Effector CD8-positive, alpha-beta T cell (primary cell): ENCODE results near the gene OLR1.

Experiments used
- DNase-seq: peaks from one replicate; lab custom pipeline; 2025; lab: John Stamatoyannopoulos, UW

Gene OLR1

DNA sequence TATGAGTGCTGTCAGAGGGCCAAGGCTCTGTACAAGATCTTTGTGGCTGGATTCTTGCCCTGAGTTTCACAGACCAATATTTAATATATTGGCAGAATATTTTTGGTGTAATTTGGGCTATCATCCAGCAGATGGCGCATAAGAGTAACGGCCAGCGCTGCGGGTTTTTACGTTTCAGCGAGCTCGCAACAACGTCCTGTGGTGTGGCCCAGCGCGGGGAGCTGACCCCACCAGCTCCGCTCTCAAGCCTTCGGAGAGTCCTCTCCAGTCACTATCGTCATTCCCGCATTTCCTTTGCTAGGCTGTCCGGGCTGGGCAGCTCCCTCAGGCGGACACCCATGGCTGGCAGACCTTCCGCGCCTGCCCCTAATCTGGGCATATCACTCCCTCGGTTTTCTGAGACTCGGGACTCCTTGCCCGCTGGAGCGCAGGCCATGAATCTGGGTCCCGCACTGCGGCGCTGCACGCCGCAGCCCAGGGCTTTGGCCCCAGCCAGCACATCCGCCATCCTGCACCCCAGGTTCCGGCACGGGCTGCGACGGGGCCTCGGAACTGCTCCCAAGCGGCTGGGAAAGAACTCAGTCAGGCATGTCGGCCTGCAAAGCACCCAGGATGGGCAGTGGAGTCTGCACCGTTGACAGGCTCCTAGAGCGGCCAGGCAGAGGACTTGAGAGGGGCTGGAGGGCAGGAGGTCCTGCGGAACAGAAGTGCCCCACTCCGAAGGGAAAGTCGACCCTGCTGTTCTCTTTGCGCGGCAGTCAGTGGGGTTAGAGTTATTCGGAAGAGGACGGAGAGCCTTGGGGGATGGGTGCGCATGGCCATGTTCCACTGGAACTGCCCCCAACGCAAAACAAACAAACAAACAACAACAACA is 18.4 kb downstream of the OLR1 start:
- peak; percentile 25 for DNase-seq

DNA sequence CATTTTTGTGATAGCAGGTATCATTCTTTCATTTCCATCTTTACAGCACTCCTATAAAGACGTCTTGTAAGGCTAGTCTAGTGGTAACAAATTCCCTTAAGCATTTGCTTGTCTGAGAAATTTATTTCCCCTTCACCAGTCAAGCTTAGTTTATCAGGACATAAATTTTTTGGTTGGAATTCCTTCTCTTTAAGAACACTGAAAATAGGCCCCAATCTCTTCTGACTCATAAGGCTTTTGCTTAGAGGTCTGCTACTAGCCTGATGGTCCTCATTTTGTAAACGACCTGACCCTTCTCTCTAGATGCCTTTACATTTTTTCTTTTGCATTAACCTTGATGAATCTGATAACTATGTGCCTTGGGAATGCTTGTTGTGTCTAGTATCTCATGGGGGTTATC is 20.3 kb downstream of the OLR1 start:
- DNase-seq = no peak

DNA sequence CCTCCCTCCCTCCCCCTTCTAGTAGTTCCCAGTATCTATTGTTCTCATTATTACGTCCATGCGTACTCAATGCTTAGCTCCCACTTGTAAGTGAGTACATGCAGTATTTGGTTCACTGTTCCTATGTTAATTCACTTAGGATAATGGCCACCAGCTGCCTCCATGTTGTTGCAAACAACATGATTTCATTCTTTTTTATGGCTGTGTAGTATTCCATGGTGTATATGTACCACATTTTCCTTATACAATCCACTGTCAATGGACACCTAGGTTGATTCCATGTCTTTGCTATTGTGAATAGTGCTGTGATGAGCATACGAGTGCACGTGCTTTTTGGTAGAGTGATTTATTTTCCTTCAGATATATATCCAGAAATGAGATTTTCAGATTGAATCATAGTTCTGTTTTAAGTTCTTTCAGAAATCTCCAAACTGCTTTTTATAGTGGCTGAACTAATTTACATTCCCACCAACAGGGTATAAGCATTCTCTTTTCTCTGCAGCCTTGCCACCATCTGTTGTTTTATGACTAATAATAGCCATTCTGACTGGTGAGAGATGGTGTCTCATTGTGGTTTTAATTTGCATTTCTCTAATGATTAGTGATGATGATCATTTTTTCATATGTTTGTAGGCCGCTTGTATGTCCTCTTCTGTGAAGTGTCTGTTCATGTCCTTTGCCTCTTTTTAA is 24.1 kb downstream of the OLR1 start:
- DNase-seq = no peak

DNA sequence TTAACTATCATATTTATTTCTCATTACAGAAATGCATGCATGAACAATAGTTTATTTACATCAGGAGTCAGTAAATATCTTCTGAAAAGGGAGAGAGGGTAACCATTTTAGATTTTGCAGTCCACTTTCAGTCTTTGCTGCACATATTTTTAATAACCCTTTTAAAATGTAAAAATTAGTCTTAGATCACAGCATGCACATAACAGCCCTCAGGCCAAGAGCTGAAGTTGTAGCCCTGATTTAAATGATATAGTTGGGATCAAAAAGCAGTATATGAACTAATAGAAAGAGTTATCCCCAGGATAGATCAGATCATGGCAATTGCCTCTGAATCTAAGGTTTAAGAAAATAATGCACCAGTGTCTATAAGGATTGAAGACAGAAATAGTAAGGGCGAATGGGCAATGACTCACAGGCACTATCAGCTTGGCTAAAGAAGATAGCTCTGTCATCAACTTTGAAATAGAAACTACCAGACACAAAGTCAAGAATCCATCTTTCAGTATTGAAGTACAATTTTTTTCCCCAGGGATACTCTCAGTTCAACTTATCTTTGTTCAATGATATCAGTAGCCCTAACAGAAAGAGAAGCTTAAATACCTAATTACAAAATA is 28.8 kb downstream of the OLR1 start:
- DNase-seq = no peak

DNA sequence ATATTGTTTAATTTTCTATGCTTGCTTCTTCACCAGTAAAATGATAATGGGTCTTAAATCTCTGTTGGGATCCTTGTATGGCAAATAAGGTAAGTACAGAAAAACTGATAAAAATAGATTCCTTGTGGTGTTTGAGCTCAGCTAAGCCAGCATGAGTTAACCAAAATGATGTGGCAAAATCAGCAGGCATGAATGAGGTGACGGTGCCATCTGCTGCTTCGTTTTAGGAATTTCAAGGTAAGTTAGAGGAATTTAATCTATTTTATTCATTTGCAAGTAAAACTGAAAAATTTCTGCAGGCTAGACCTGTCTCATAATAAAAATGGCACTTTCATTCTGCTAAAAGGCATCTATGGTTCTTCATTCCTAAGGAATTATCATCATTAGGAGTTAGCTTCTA is 31.9 kb downstream of the OLR1 start:
- peak; percentile 20 for DNase-seq

DNA sequence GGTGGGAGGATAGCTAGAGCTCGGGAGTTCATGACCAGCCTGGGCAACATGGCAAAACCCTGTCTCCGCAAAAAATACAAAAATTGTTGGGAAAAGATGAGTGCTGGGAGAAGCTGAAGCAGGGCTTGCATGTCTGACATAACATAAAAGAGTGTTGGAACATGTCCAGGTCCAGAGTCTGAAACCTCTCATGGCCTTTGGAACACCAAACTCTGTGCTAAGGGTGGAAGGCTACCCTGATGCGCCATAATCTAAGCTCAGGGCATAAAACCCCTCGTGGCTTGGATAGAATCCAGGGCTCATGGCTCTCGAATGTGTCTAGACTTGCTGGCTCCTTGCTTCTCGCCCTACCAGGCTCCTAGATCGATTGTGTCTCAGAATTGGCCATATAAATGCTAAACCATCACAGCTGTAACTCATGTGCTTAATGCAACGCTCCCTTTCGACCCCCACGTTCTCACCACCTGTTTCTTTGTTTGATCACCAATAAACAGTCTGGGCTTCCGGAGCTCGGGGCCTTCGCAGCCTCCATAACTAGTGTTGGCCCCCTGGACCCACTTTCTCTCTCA is 35.2 kb downstream of the OLR1 start:
- no peak for DNase-seq

DNA sequence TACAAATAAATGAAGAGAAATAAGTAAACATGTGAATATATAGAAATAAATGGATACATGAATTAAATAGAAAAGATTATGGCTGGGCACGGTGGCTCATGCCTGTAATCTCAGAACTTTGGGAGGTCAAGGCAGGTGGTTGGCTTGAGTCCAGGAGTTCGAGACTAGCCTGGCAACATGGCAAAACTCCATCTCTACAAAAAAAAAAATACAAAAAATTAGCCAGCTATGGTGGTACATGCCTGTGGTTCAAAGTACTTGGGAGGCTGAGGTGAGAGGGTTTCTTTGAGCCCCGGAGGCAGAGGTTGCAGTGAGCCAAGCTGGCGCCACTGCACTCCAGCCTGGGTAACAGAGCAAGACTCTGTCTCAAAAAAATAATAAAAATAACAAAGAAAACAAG is 36.8 kb downstream of the OLR1 start:
- DNase-seq = no peak

DNA sequence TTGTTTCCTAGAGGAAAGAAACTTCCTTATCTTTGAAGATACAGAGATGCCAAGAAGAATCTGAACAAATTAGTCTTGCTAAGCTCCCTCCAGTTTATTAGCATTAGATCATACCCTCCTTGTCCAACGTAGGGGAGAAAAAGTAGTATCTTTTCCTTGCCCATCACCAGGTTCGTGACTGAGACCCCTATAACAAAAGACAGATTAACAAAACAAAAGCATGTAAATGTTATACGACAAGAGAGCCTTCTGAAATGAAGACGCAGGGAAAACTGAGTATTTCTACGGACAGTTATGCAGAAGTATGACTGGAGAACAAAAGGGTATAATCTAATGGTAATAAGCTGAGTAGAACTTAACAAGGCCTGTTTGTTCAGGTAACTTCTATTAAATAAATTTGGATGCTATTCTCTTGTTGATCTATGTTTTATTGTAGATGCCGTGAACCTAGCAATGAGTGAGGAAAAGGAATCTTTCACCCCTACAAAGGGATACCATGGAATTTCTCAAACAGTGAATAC is 39.0 kb downstream of the OLR1 start:
- no peak for DNase-seq

DNA sequence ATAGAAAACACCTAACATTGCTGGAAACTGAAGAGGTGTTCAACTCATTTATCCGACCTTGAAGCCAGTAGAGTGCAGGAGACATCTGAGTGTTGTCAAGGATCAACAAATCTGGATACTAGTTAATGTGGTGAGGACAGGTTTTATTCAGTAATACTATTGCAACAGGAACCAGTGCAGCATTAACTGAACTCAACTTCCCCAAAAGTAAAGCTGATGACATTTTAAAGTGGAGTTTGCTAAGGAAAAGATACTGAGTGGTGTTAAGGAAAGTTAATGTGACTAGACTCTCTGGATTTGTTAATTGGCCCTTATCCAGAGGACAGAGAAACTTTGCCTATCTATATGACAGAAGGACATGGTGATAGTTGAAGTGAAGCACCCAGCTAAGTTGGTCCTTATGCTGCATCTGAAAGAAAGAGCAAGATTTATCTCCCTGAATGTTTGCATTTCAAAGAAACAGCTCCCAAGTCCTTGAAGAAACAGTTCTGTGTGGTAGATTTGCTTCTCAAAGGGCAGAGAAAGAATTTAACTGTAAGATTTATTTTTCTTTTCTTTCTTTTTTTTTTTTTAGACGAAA is 40.7 kb downstream of the OLR1 start:
- no peak for DNase-seq

DNA sequence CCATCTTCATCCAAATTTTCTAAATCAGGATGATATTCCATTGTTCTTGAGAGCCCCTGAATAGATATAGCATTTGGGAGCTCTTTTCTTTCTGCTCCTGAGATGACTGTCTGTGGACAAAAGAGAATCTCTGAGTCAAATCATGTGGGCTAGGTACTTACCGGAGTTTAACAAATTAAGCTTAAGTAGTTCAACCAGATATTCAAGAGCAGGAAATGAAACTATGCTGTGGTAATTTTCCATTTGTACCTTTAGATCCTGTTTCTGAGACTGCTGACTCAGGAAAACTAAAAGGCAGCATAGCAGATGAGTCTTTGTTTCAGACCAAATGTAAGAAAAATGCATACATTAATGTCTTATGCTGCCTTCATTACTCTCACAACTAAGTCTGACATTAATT is 41.9 kb downstream of the OLR1 start, which contains the start of gene CLEC7A:
Gene CLEC7A, minus strand, starts transcription at position 158 of the 400 bp plus-strand sequence. Its CDS starts 117 bp downstream, at position 41.
- DNase-seq = no peak

DNA sequence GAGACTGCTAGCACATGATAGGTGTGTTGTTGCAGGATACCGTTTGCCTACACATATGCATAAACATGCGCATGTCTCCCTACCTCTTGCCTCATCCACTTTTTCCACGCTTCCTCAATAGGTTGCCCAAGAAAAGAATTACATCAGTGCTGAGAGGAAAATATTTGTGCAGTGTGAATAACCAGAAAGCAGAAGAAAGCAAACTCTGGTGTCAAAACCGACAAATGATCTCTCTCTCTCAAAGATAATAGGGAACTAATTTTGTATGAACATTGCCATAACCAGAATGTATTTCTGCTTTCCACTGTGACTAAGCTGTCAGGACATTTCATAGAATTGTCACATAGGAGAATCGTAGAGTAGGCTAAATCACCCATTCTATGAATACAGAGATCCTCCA is 43.2 kb downstream of the OLR1 start:
- DNase-seq = no peak

DNA sequence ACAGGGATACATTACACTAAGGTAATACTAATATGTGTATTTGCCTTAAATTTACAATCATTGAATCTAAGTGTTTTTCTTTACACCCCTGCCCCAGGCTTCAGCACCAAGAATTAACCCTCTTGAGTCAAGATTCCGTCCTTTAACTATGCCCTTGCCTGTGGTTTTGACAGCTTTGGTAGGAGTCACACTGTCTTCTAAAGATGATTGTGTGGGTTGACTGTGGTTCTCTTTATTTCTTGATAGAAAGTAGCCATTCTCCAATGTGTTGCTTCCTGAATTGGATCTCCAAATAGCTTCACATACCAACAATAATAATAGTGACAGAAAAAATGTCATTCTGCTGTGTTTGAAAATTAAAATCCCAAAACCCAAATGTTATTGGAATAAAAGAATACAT is 45.5 kb downstream of the OLR1 start:
- no peak for DNase-seq

DNA sequence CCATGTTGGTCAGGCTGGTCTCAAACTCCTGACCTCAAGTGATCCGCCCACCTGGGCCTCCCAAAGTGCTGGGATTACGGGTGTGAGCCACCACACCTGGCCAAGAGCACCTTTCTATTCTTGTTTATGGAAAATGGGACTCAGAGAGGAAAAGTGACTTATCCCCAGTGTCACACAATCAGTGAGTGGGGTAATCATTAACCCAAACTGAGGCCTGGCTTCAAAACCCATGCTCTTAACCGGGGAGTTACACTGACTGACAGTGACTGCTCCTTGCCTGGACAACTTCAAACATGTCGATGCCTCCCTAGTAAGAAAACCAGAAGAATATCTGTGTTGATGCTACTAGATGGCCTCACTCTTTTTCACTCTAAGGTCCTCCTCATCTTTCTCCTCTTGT is 49.2 kb downstream of the OLR1 start:
- no peak for DNase-seq

DNA sequence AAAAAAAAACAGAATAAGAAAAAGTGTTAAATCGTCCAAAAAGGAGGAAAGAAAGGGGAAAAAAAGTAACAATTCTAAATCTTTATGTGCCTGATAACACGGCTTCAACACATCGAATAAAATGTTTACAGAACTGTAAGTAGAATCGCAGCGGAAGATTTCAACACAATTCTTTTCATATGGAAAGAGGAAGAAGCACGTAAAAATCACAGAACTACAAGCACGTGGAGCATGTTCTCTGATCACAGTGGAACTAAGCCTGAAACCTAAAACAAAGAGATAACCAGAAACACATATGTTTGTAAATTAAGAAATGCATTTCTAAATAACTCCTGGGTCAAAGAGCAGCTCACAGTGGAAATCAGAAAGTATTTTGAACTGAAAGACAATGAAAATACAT is 50.7 kb downstream of the OLR1 start:
- no peak for DNase-seq

DNA sequence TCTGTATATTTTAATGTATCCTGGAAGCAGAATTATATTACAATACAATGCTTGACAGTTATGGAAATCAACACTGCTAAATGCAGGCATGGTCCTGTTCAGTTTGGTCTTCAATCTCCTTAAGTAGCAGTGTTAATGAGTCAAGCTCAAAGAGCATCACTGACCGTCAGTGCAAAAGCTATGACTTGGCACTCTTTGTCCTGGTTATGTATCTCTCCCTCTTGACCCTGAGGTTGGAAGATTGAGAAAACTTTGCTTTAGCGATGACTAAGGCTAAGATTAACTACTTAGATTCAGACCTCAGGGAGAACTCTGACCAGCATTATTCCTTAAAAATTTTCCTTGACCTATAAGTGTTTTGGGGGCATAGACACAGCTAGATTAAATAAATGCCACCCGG is 52.9 kb downstream of the OLR1 start:
- DNase-seq = no peak

DNA sequence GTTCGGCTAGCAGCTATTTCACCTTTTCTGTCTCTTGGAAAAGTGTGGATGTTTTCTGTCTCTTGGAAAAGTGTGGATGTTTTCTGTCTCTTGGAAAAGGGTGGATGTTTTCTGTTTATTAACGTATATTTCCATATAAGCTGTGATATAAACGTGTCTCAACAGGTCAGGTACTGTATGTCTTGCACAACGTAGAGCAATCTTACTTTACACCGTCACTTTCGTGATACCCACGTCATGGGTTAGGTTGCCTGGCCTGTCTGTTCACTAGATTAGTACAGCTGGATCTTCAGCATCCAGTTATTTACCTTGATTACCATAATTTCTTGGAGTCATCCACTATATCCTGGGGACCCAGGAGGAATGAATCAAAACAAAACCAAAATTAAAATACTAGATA is 56.0 kb downstream of the OLR1 start:
- no peak for DNase-seq

DNA sequence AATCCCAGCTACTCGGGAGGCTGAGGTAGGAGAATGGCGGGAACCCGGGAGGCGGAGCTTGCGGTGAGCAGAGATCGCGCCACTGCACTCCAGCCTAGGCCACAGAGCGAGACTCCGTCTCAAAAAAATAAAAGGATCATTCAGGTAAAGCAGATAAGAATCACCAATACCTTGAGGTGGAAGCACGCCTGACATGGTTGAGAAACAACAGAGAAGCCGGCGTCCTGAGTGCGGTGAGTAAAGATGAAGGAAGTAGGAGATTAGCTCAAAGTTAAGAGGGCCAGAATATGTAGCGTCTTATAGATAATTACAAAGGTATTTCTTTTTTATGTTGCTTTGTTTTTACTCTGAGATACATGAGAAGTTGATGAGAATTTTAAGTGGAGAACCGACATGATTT is 56.6 kb downstream of the OLR1 start:
- no peak for DNase-seq

DNA sequence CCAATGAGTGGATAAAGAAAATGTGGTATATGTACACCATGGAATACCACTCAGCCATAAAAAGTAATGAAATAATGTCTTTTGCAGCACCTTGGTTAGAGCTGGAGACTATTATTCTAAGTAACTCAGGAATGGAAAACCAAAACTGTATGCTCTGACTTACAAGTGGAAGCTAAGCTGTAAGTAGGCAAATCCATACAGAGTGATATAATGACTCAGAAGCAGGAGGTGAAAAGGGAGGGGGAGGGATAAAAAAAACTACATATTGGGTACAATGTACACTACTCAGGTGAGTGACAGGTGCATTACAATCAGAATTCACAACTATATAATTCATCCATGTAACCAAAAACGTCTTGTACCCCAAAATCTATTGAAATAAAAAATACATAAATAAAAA is 58.0 kb downstream of the OLR1 start:
- DNase-seq = no peak

DNA sequence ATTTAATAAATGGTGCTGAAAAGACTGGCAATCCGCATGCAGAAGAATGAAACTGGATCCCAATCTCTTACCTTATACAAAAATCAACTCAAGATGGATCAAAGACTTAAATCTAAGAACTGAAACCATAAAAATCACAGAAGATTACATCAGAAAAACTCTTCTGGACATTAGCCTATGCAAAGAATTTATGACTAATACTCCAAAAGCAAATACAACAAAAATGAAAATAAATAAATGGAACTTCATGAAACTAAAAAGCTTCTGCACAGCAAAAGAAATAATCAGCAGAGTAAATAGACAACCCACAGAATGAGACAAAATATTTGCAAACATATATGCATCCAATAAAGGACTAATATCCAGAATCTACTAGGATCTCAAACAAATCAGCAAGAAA is 58.9 kb downstream of the OLR1 start:
- DNase-seq = no peak

DNA sequence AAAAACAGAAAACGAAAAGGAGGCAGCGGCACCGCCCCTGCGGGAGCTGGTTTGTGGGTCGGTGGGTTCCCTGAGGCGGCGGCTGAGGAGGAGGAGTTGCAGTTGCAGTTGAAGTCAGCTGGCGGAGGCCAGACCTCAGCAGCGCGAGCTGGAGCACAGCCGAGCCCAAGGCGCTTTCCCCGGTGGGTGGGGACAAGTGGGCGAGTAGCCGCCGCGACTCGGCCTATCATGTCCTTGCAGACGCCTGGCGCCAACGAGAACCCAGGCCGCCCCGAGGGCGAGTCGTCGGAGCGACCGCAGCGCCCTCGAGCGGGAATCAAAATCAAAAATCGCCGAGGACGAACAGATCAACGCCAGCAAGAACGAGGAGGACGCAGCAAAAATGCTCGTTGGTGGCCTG is 60.5 kb downstream of the OLR1 start:
- no peak for DNase-seq

DNA sequence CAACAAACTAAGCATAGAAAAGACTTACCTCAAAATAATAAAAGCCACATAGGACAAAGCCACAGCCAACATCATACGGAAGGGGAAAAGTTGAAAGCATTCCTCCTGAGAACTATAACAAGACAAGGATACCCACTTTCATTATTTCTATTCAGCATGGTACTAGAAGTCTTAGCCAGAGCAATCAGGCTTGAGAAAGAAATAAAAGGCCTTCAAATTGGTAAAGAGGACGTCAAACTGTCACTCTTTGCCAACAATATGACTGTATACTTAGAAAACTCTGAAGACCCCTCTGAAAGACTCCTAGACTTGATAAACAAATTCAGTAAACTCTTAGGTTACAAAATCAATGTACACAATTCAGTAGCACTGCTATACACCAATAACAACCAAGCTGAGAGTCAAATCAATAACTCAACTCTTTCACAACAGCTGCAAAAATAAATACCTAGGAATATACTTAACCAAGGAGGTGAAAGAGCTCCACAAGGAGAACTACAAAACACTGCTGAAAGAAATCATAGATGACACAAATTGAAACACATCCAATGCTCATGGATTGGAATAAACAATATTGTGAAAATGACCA is 61.6 kb downstream of the OLR1 start:
- no peak for DNase-seq
